MCF 10A (cell line): ENCODE results near the gene SLC30A4. TPM values are rescaled to one million over a fixed set of nuclear protein-coding genes. Genes with fewer than 3 reads are reported as not detected.

ENCODE experiments used
- BruUV-seq: library from RNA; stranded (reverse); fragments of 400-500 nt; replicated peaks from 2 replicates; lab custom pipeline; 2021; lab: Mats Ljungman, UMichigan
- CTCF ChIA-PET: fragments of 300-600 bp; sonication (Branson Sonifier 250); formaldehyde crosslinking; extraction: SDS; loops from one replicate; lab custom pipeline; 2021; ENCODE audit warnings: antibody characterized with exemption, inconsistent platforms; lab: Yijun Ruan, JAX
- POLR2A ChIA-PET: fragments of 300-600, 350-650 bp; sonication (Branson Sonifier 250); formaldehyde crosslinking; extraction: SDS; loops from one replicate; lab custom pipeline; 2020; ENCODE audit warnings: antibody characterized with exemption, inconsistent platforms; lab: Yijun Ruan, JAX
- DNase-seq: peaks from one replicate; pipeline ENCODE4 v3.0.0-alpha.2; 2018; ENCODE audit not compliant: unreplicated experiment
- H3K27ac Mint-ChIP-seq: one replicate; pipeline ENCODE4 v1.8.0; 2022; ENCODE audit warnings: mild to moderate bottlenecking, low read depth, mixed read lengths; ENCODE audit not compliant: unreplicated experiment
- H3K27me3 Mint-ChIP-seq: one replicate; pipeline ENCODE4 v1.8.0; 2022; ENCODE audit warnings: mixed read lengths; ENCODE audit not compliant: insufficient read depth, unreplicated experiment
- H3K36me3 Mint-ChIP-seq: one replicate; pipeline ENCODE4 v1.8.0; 2022; ENCODE audit warnings: mild to moderate bottlenecking, moderate library complexity, mixed read lengths; ENCODE audit not compliant: insufficient read depth, unreplicated experiment
- H3K4me1 Mint-ChIP-seq: one replicate; pipeline ENCODE4 v1.8.0; 2022; ENCODE audit warnings: mixed read lengths; ENCODE audit not compliant: insufficient read depth, unreplicated experiment
- H3K4me3 Mint-ChIP-seq: one replicate; pipeline ENCODE4 v1.8.0; 2022; ENCODE audit warnings: mild to moderate bottlenecking, moderate library complexity, mixed read lengths; ENCODE audit not compliant: unreplicated experiment
- H3K9me3 Mint-ChIP-seq: one replicate; pipeline ENCODE4 v1.8.0; 2022; ENCODE audit warnings: mixed read lengths; ENCODE audit not compliant: unreplicated experiment
- CTCF ChIP-seq: fragments of 200-600 bp; IDR thresholded peaks from one replicate; pipeline ENCODE4 v1.8.0; 2022; ENCODE audit warnings: antibody characterized with exemption, mild to moderate bottlenecking; ENCODE audit not compliant: unreplicated experiment
- intact Hi-C: fragments of 100-400 bp; cut with micrococcal nuclease; formaldehyde crosslinking; loops from 2 replicates; pipeline ENCODE4 v1.14.1; 2022
- total RNA-seq: library from RNA; stranded (reverse); gene quantifications from 2 replicates; pipeline ENCODE4 v1.2.3, GENCODE V29; 2022

Gene SLC30A4
- total RNA-seq, 1 experiment from 2014 or later = 3.4 TPM

- BruUV-seq = no TSS peak
- ChIA-PET CTCF (interaction anchor here (0.9 kb wide), 1 partner anchor 27 kb away, joined by 3 read pairs; no protein-coding TSS in a partner anchor), POLR2A (interaction anchor here (1.0 kb wide), 1 partner anchor 113 kb away, joined by 4 read pairs; no protein-coding TSS in a partner anchor)
- Mint-ChIP-seq H3K9me3 (no peaks in the 10 kb centered on the region), H3K4me1 (peaks cover 7% of the 10 kb centered on the region), H3K27ac (no peak overlapping the region), H3K27me3 (no peaks in the 10 kb centered on the region), H3K36me3 (peaks cover 6% of the 10 kb centered on the region), H3K4me3 (no peak overlapping the region)
- intact Hi-C loops = no loop called here
- TF ChIP-seq CTCF = no peak
- DNase-seq = no peak
Observed at GRCh38 chr15:45498701-45499100, 23.9 kb downstream of the SLC30A4 start.

- no peak for TF ChIP-seq CTCF
- ChIA-PET CTCF (no interaction called here), POLR2A (interaction anchor here (0.8 to 1.7 kb wide), 2 partner anchors 9 to 90 kb away, joined by 3 to 4 read pairs; partner anchors contain the start of gene BLOC1S6)
- peaks cover 7% of the 10 kb centered on the region for H3K4me1 Mint-ChIP-seq
- no peaks in the 10 kb centered on the region for H3K9me3 Mint-ChIP-seq
- peaks cover 6% of the 10 kb centered on the region for H3K36me3 Mint-ChIP-seq
- H3K4me3 Mint-ChIP-seq = no peak overlapping the region
- intact Hi-C loops = no loop called here
- BruUV-seq = no TSS peak
- no peaks in the 10 kb centered on the region for H3K27me3 Mint-ChIP-seq
- no peak for DNase-seq
- H3K27ac Mint-ChIP-seq = no peak overlapping the region
Observed at GRCh38 chr15:45497261-45497660, 25.3 kb downstream of the SLC30A4 start.

- no peak for TF ChIP-seq CTCF
- ChIA-PET CTCF (interaction anchor here (0.6 kb wide), 1 partner anchor 136 kb away, joined by 3 read pairs; no protein-coding TSS in a partner anchor), POLR2A (interaction anchor here (0.6 to 1.7 kb wide), 3 partner anchors 16 to 91 kb away, joined by 3 to 4 read pairs (median 4); partner anchors contain the start of gene BLOC1S6)
- Mint-ChIP-seq H3K27me3 (no peaks in the 10 kb centered on the region), H3K27ac (no peak overlapping the region), H3K9me3 (no peaks in the 10 kb centered on the region), H3K4me1 (peaks cover 7% of the 10 kb centered on the region), H3K36me3 (peaks cover 6% of the 10 kb centered on the region), H3K4me3 (no peak overlapping the region)
- no peak for DNase-seq
- intact Hi-C loops = no loop called here
- BruUV-seq = no TSS peak
Observed at GRCh38 chr15:45496658-45497057, 25.9 kb downstream of the SLC30A4 start.

GRCh38 chr15:45495588-45495987 lies 27.0 kb downstream of the SLC30A4 start:
- no peaks in the 10 kb centered on the region for H3K27me3 Mint-ChIP-seq
- peaks cover 7% of the 10 kb centered on the region for H3K4me1 Mint-ChIP-seq
- no peak overlapping the region for H3K4me3 Mint-ChIP-seq
- no peak overlapping the region for H3K27ac Mint-ChIP-seq
- no peaks in the 10 kb centered on the region for H3K9me3 Mint-ChIP-seq
- CTCF ChIA-PET = interaction anchor here (0.8 to 1.2 kb wide), 2 partner anchors 38 to 118 kb away, joined by 3 to 6 read pairs; no protein-coding TSS in a partner anchor
- DNase-seq = no peak
- no peaks in the 10 kb centered on the region for H3K36me3 Mint-ChIP-seq
- intact Hi-C loops = no loop called here
- no TSS peak for BruUV-seq
- POLR2A ChIA-PET = interaction anchor here (1.7 kb wide), 1 partner anchor 92 kb away, joined by 4 read pairs; the partner anchor contains the start of gene BLOC1S6
- no peak for TF ChIP-seq CTCF
